Neural progenitor cell (in vitro differentiated cells): ENCODE results near the gene PRM1. TPM values are rescaled to one million over a fixed set of nuclear protein-coding genes. Genes with fewer than 3 reads are reported as not detected.

Source experiments
- DNase-seq: peaks from one replicate; pipeline ENCODE4 v3.0.0-alpha.2; 2016; ENCODE audit warnings: low spot score
- H2AFZ ChIP-seq: fragments of 200-600 bp; sonication (generic); replicated peaks from 2 replicates; pipeline ENCODE4 v1.6.1; 2016; ENCODE audit warnings: antibody characterized with exemption
- H3F3A ChIP-seq: fragments of 200-600 bp; sonication (generic); 2 replicates; pipeline ENCODE4 v1.6.1; 2016; ENCODE audit warnings: antibody characterized with exemption, low read depth
- H3K27ac ChIP-seq: fragments of 200-600 bp; sonication (generic); 2 replicates; pipeline ENCODE4 v1.5.1; 2016; ENCODE audit warnings: mild to moderate bottlenecking
- H3K27me3 ChIP-seq: fragments of 200-600 bp; sonication (generic); 2 replicates; pipeline ENCODE4 v1.6.1; 2016; ENCODE audit warnings: mild to moderate bottlenecking, moderate library complexity
- H3K36me3 ChIP-seq: fragments of 200-600 bp; sonication (generic); 2 replicates; pipeline ENCODE4 v1.5.1; 2016
- H3K4me1 ChIP-seq: fragments of 200-600 bp; sonication (generic); 2 replicates; pipeline ENCODE4 v1.6.1; 2016; ENCODE audit warnings: mixed run types
- H3K4me2 ChIP-seq: fragments of 200-600 bp; sonication (generic); 2 replicates; pipeline ENCODE4 v1.6.1; 2016
- H3K4me3 ChIP-seq: fragments of 200-600 bp; sonication (generic); 2 replicates; pipeline ENCODE4 v1.5.1; 2016
- H3K79me2 ChIP-seq: fragments of 200-600 bp; sonication (generic); 2 replicates; pipeline ENCODE4 v1.6.1; 2016; ENCODE audit warnings: low read depth
- H3K9ac ChIP-seq: fragments of 200-600 bp; sonication (generic); 2 replicates; pipeline ENCODE4 v1.6.1; 2016
- H3K9me3 ChIP-seq: fragments of 200-600 bp; sonication (generic); 2 replicates; pipeline ENCODE4 v1.5.1; 2016; ENCODE audit warnings: low read depth
- H4K20me1 ChIP-seq: fragments of 200-600 bp; sonication (generic); 2 replicates; pipeline ENCODE4 v1.6.1; 2016; ENCODE audit warnings: low read depth
- H3K27ac Mint-ChIP-seq: 3 replicates; pipeline ENCODE4 v1.8.0; 2021; ENCODE audit warnings: mixed read lengths
- H3K27me3 Mint-ChIP-seq: 2 replicates; pipeline ENCODE4 v1.8.0; 2022; ENCODE audit warnings: low read depth, mild to moderate bottlenecking, inconsistent platforms, moderate library complexity, mixed read lengths; ENCODE audit not compliant: insufficient read depth
- H3K36me3 Mint-ChIP-seq: 3 replicates; pipeline ENCODE4 v1.8.0; 2021; ENCODE audit warnings: mixed read lengths
- H3K4me1 Mint-ChIP-seq: 3 replicates; pipeline ENCODE4 v1.8.0; 2021; ENCODE audit warnings: mixed read lengths
- H3K4me3 Mint-ChIP-seq: 3 replicates; pipeline ENCODE4 v1.8.0; 2021; ENCODE audit warnings: mild to moderate bottlenecking, moderate library complexity, mixed read lengths
- H3K9me3 Mint-ChIP-seq: 3 replicates; pipeline ENCODE4 v1.8.0; 2020; ENCODE audit warnings: mixed read lengths
- CTCF ChIP-seq: fragments of 200-600 bp; sonication (generic); IDR thresholded peaks from 2 replicates; pipeline ENCODE4 v1.5.1; 2017; ENCODE audit warnings: antibody characterized with exemption, mild to moderate bottlenecking
- EZH2 ChIP-seq: fragments of 200-600 bp; sonication (generic); IDR thresholded peaks from 2 replicates; pipeline ENCODE4 v1.6.1; 2017; ENCODE audit warnings: antibody characterized with exemption, mild to moderate bottlenecking, moderate library complexity
- EZH2phosphoT487 ChIP-seq: fragments of 200-600 bp; sonication (generic); IDR thresholded peaks from 2 replicates; pipeline ENCODE4 v1.6.1; 2017; ENCODE audit warnings: antibody characterized with exemption
- total RNA-seq: library from RNA; depleted of rRNA; stranded (reverse); fragments of >200 nt; gene quantifications from 2 replicates; pipeline ENCODE4 v1.2.3, GENCODE V29; 2015; ENCODE audit warnings: low replicate concordance

PRM1 gene
- total RNA-seq, 1 donor from 2014 or later, result not detected

- Histone ChIP-seq H3K9ac (no peak overlapping the region), H3K27ac (no peak overlapping the region), H3K4me1 (no peaks in the 10 kb centered on the region), H2AFZ (no peak overlapping the region), H3F3A (no peaks in the 10 kb centered on the region), H3K4me3 (no peak overlapping the region), H3K4me2 (no peak overlapping the region), H3K9me3 (no peaks in the 10 kb centered on the region), H3K79me2 (no peaks in the 10 kb centered on the region), H3K27me3 (no peaks in the 10 kb centered on the region), H3K36me3 (no peaks in the 10 kb centered on the region), H4K20me1 (no peaks in the 10 kb centered on the region)
- H3K9me3 Mint-ChIP-seq, result no peaks in the 10 kb centered on the region
- H3K36me3 Mint-ChIP-seq, result no peaks in the 10 kb centered on the region
- TF ChIP-seq EZH2phosphoT487, result no peak
- TF ChIP-seq EZH2, result no peak
- TF ChIP-seq CTCF, result no peak
- DNase-seq, result no peak
- no peaks in the 10 kb centered on the region for H3K27me3 Mint-ChIP-seq
- no peak overlapping the region for H3K4me3 Mint-ChIP-seq
- H3K4me1 Mint-ChIP-seq, result no peaks in the 10 kb centered on the region
- H3K27ac Mint-ChIP-seq, result no peak overlapping the region
Measured at GRCh38 chr16:11245222-11245737, 35.9 kb downstream of the PRM1 start.

GRCh38 chr16:11242658-11243057 lies 38.5 kb downstream of the PRM1 start:
- Mint-ChIP-seq H3K27me3 (peaks cover 3% of the 10 kb centered on the region), H3K4me1 (no peaks in the 10 kb centered on the region), H3K36me3 (no peaks in the 10 kb centered on the region), H3K27ac (no peak overlapping the region), H3K4me3 (no peak overlapping the region), H3K9me3 (no peaks in the 10 kb centered on the region)
- Histone ChIP-seq H3K79me2 (no peaks in the 10 kb centered on the region), H3K27ac (no peak overlapping the region), H3K4me1 (no peaks in the 10 kb centered on the region), H3K27me3 (no peaks in the 10 kb centered on the region), H4K20me1 (no peaks in the 10 kb centered on the region), H3K4me3 (no peak overlapping the region), H3F3A (no peaks in the 10 kb centered on the region), H3K9ac (no peak overlapping the region), H2AFZ (no peak overlapping the region), H3K9me3 (no peaks in the 10 kb centered on the region), H3K36me3 (no peaks in the 10 kb centered on the region), H3K4me2 (no peak overlapping the region)
- TF ChIP-seq CTCF (no peak), EZH2 (no peak), EZH2phosphoT487 (no peak)
- no peak for DNase-seq

GRCh38 chr16:11241480-11242204 lies 39.5 kb downstream of the PRM1 start:
- no peaks in the 10 kb centered on the region for H3F3A ChIP-seq
- no peak for DNase-seq
- no peak overlapping the region for H3K4me3 ChIP-seq
- no peaks in the 10 kb centered on the region for H3K4me1 ChIP-seq
- H3K36me3 ChIP-seq, result no peaks in the 10 kb centered on the region
- H3K36me3 Mint-ChIP-seq, result no peaks in the 10 kb centered on the region
- H3K27ac ChIP-seq, result no peak overlapping the region
- no peaks in the 10 kb centered on the region for H4K20me1 ChIP-seq
- H3K9me3 ChIP-seq, result no peaks in the 10 kb centered on the region
- peaks cover 3% of the 10 kb centered on the region for H3K27me3 Mint-ChIP-seq
- no peak overlapping the region for H3K27ac Mint-ChIP-seq
- TF ChIP-seq CTCF (no peak), EZH2phosphoT487 (no peak), EZH2 (no peak)
- H3K9me3 Mint-ChIP-seq, result no peaks in the 10 kb centered on the region
- H3K9ac ChIP-seq, result no peak overlapping the region
- H2AFZ ChIP-seq, result no peak overlapping the region
- H3K4me2 ChIP-seq, result no peak overlapping the region
- H3K4me1 Mint-ChIP-seq, result no peaks in the 10 kb centered on the region
- no peaks in the 10 kb centered on the region for H3K27me3 ChIP-seq
- no peak overlapping the region for H3K4me3 Mint-ChIP-seq
- H3K79me2 ChIP-seq, result no peaks in the 10 kb centered on the region
